ENCODE data around the gene MMP24OS.

The MMP24OS gene

GRCh38 chr20:35288325-35289060 lies 10.6 kb upstream of the MMP24OS start:
- Histone ChIP-seq H3K4me2 (ENCODE audit: low read length) (no peak overlapping the region), H3K4me3 (ENCODE audit: low read length) (no peak overlapping the region), H3K27me3 (ENCODE audit: low read depth, low read length) (no peaks in the 10 kb centered on the region), H3K9ac (ENCODE audit: low read length) (no peak overlapping the region), H3K79me2 (ENCODE audit: low read length) (peaks cover 11% of the 10 kb centered on the region), H4K20me1 (ENCODE audit: insufficient read depth, low read length) (no peaks in the 10 kb centered on the region), H3K4me1 (ENCODE audit: low read length) (peaks cover 10% of the 10 kb centered on the region), H3K27ac (ENCODE audit: low read length) (no peak overlapping the region), H3K9me3 (ENCODE audit: insufficient read depth, low read length) (no peaks in the 10 kb centered on the region), H2AFZ (ENCODE audit: low read depth, low read length) (no peak overlapping the region), H3K36me3 (replicated peaks; ENCODE audit: low read depth, low read length) (no peaks in the 10 kb centered on the region)
- TF ChIP-seq EZH2phosphoT487 (IDR thresholded peaks at IDR 0.05; ENCODE audit: low read depth) (no peak), CTCF (IDR thresholded peaks at IDR 0.05; ENCODE audit: low read depth, low read length) (no peak)

DNA sequence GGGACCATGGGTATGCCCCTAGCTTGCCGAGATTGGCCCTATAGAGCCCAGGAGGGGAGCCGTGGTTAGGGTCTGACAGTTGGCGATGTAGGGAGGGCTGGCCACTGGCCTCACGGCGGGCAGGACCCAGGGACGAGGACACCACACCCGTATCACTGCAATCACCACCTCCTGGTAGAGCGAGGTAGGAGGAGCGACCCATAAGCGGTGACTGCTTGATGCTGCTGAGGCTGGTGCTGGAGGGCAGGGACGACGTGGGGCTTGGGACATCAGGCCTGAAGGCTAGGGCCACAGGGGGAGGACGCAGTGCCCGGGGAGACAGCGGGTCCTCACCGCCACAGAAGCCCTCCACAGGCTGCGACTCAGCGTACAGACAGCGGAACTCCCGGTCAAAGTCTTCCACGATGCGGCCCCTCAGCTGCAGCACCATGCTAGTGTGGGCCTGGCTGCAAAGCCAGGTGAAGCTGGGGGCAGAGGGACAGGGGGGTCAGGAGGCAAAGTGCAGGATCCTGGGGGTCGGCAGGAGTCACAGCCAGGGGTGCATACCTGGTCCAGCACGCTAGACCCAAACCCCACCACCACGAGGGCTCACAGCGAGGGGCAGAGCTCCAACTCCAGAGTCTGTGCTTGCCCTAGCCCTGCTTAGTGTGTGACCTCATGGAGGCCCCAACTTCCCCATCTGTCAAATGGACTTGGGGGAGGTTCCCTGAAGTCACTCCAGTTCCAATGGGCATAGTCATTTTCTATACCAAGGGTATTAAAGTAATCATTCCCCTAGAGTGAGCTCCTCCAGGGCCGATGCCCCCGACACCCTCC lies 9.8 kb upstream of the MMP24OS start:
- Histone ChIP-seq H3K4me1 (ENCODE audit: low read length) (peaks cover 13% of the 10 kb centered on the region), H2AFZ (ENCODE audit: low read depth, low read length) (no peak overlapping the region), H3K9ac (ENCODE audit: low read length) (no peak overlapping the region), H4K20me1 (ENCODE audit: insufficient read depth, low read length) (no peaks in the 10 kb centered on the region), H3K9me3 (ENCODE audit: insufficient read depth, low read length) (no peaks in the 10 kb centered on the region), H3K27ac (ENCODE audit: low read length) (no peak overlapping the region), H3K4me3 (ENCODE audit: low read length) (no peak overlapping the region), H3K79me2 (ENCODE audit: low read length) (peaks cover 19% of the 10 kb centered on the region), H3K27me3 (ENCODE audit: low read depth, low read length) (no peaks in the 10 kb centered on the region), H3K36me3 (replicated peaks; ENCODE audit: low read depth, low read length) (no peaks in the 10 kb centered on the region), H3K4me2 (ENCODE audit: low read length) (no peak overlapping the region)
- TF ChIP-seq CTCF (IDR thresholded peaks at IDR 0.05; ENCODE audit: low read depth, low read length) (no peak), EZH2phosphoT487 (IDR thresholded peaks at IDR 0.05; ENCODE audit: low read depth) (no peak)

DNA sequence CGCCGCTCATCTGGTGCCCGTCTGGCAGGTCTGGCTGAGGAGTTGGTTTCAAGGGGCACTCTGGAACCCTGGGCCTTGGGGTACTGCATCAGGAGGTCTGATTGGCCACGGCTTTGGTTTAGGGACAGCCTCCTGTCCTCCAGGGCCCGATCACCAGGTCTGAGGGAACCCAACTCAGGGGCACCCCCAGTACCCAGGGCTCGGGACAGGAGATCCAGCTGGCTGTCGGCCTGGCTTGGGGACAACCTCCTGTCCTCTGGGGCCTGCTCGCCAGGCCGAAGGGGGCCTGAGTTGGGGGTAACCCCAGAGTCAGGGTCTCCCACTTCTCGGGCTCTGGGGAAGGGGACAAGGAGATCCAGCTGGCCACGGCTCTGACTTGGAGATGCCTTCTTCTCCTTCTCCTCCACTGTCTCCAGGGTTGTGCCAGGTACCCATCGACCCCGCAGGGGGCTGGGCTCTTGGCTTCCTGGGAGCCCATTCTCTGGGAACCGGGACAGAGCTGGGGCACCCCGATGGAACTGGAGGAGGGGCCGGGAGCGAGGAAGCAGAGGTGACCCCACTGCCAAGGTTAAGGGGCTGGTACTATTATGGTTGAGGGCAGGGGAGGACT lies 9.1 kb upstream of the MMP24OS start:
- Histone ChIP-seq H3K9me3 (ENCODE audit: insufficient read depth, low read length) (no peaks in the 10 kb centered on the region), H3K27ac (ENCODE audit: low read length) (no peak overlapping the region), H4K20me1 (ENCODE audit: insufficient read depth, low read length) (no peaks in the 10 kb centered on the region), H3K4me2 (ENCODE audit: low read length) (no peak overlapping the region), H3K27me3 (ENCODE audit: low read depth, low read length) (no peaks in the 10 kb centered on the region), H3K4me1 (ENCODE audit: low read length) (peaks cover 13% of the 10 kb centered on the region), H3K36me3 (replicated peaks; ENCODE audit: low read depth, low read length) (peaks cover 4% of the 10 kb centered on the region), H3K9ac (ENCODE audit: low read length) (no peak overlapping the region), H2AFZ (ENCODE audit: low read depth, low read length) (no peak overlapping the region), H3K4me3 (ENCODE audit: low read length) (no peak overlapping the region), H3K79me2 (ENCODE audit: low read length) (peaks cover 26% of the 10 kb centered on the region)
- TF ChIP-seq EZH2phosphoT487 (IDR thresholded peaks at IDR 0.05; ENCODE audit: low read depth): no peak
- TF ChIP-seq CTCF (IDR thresholded peaks at IDR 0.05; ENCODE audit: low read depth, low read length): no peak

Data from OCI-LY3 (cell line).